Right hindlimb (tissue), 1 donor: Measurements from ENCODE around the gene AP3D1.

Source experiments
- DNase-seq: peaks from one replicate; pipeline ENCODE4 v3.0.0-alpha.2; 2018

AP3D1 gene

GRCh38 chr19:2180881-2181632, 29.7 kb upstream of the AP3D1 start:
- peak; percentile 64 for DNase-seq

- no peak for DNase-seq
These were observed 28.7 kb upstream of the AP3D1 start for GRCh38 chr19:2180114-2180513.

GRCh38 chr19:2179095-2179494, 27.7 kb upstream of the AP3D1 start:
- DNase-seq: no peak

GRCh38 chr19:2176337-2176994, 25.1 kb upstream of the AP3D1 start:
- DNase-seq: no peak

- no peak for DNase-seq
These were observed 24.4 kb upstream of the AP3D1 start for GRCh38 chr19:2175742-2176141.

- DNase-seq: no peak
These were observed 22.6 kb upstream of the AP3D1 start for GRCh38 chr19:2173767-2174577.

- no peak for DNase-seq
These were observed 22.0 kb upstream of the AP3D1 start for GRCh38 chr19:2173388-2173766.

- peak; percentile 56 for DNase-seq
These were observed 20.2 kb upstream of the AP3D1 start for GRCh38 chr19:2171349-2172145.

- DNase-seq: no peak
These were observed 19.6 kb upstream of the AP3D1 start for GRCh38 chr19:2170987-2171348.

GRCh38 chr19:2170219-2170618, 18.9 kb upstream of the AP3D1 start:
- no peak for DNase-seq

- DNase-seq: peak; percentile 95
These were observed 17.5 kb upstream of the AP3D1 start for GRCh38 chr19:2168619-2169424.

GRCh38 chr19:2167896-2168618, 16.7 kb upstream of the AP3D1 start:
- DNase-seq: peak; percentile 53

GRCh38 chr19:2166741-2167738, 15.7 kb upstream of the AP3D1 start:
- DNase-seq: peak; percentile 76

GRCh38 chr19:2164020-2164998, 12.9 kb upstream of the AP3D1 start:
- DNase-seq: no peak

GRCh38 chr19:2160379-2160778, 9.0 kb upstream of the AP3D1 start:
- no peak for DNase-seq

GRCh38 chr19:2157452-2157851, 6.1 kb upstream of the AP3D1 start:
- no peak for DNase-seq

- DNase-seq: no peak
These were observed 3.3 kb upstream of the AP3D1 start for GRCh38 chr19:2154587-2155075.

- no peak for DNase-seq
These were observed 500 bp downstream of the AP3D1 start for GRCh38 chr19:2150794-2151338.
